Loucy (cell line): ENCODE results near the gene IREB2.

ENCODE experiments used
- H2AFZ ChIP-seq: fragments of 200-600 bp; sonication (generic); 2 replicates; pipeline ENCODE4 v1.6.0; 2016; ENCODE audit warnings: antibody characterized with exemption, mild to moderate bottlenecking, low read length, moderate library complexity
- H3F3A ChIP-seq: fragments of 200-600 bp; 2 replicates; pipeline ENCODE4 v1.6.0; 2016; ENCODE audit warnings: antibody characterized with exemption, low read depth, mild to moderate bottlenecking
- H3K27me3 ChIP-seq: fragments of 200-600 bp; sonication (generic); 2 replicates; pipeline ENCODE4 v1.6.1; 2014; ENCODE audit warnings: low read length, mild to moderate bottlenecking; ENCODE audit not compliant: insufficient read depth, poor library complexity, severe bottlenecking
- H3K36me3 ChIP-seq: fragments of 200-600 bp; sonication (generic); 2 replicates; pipeline ENCODE4 v1.6.1; 2016; ENCODE audit warnings: low read length; ENCODE audit not compliant: insufficient read depth
- H3K4me1 ChIP-seq: fragments of 200-600 bp; sonication (generic); 2 replicates; pipeline ENCODE4 v1.5.1; 2014; ENCODE audit warnings: low read length, mild to moderate bottlenecking; ENCODE audit not compliant: insufficient read depth, poor library complexity, severe bottlenecking
- H3K4me2 ChIP-seq: fragments of 200-600 bp; sonication (generic); 2 replicates; pipeline ENCODE4 v1.6.0; 2014; ENCODE audit warnings: antibody characterized with exemption, low read length, low read depth, mild to moderate bottlenecking; ENCODE audit not compliant: poor library complexity, severe bottlenecking
- H3K4me3 ChIP-seq: fragments of 200-600 bp; sonication (generic); 2 replicates; pipeline ENCODE4 v1.5.1; 2014; ENCODE audit warnings: low read length, mild to moderate bottlenecking, mixed read lengths; ENCODE audit not compliant: poor library complexity, severe bottlenecking
- H3K79me2 ChIP-seq: fragments of 200-600 bp; sonication (generic); 2 replicates; pipeline ENCODE4 v1.6.1; 2014; ENCODE audit warnings: low read length; ENCODE audit not compliant: insufficient read depth
- H3K9ac ChIP-seq: fragments of 200-600 bp; sonication (generic); 2 replicates; pipeline ENCODE4 v1.6.0; 2014; ENCODE audit warnings: mild to moderate bottlenecking, low read depth, low read length, moderate library complexity; ENCODE audit not compliant: poor library complexity, severe bottlenecking
- H3K9me2 ChIP-seq: fragments of 200-600 bp; sonication (generic); replicated peaks from 2 replicates; pipeline ENCODE4 v1.6.1; 2016; ENCODE audit warnings: low read depth, low read length, mixed read lengths
- H3K9me3 ChIP-seq: fragments of 200-600 bp; sonication (generic); 2 replicates; pipeline ENCODE4 v1.6.1; 2014; ENCODE audit warnings: mild to moderate bottlenecking, antibody characterized with exemption, low read length, low read depth; ENCODE audit not compliant: insufficient read depth
- H4K20me1 ChIP-seq: fragments of 200-600 bp; sonication (generic); 2 replicates; pipeline ENCODE4 v1.6.0; 2014; ENCODE audit warnings: antibody characterized with exemption, low read length, mild to moderate bottlenecking; ENCODE audit not compliant: insufficient read depth, poor library complexity, severe bottlenecking
- EZH2phosphoT487 ChIP-seq: fragments of 200-600 bp; IDR thresholded peaks from 2 replicates; pipeline ENCODE4 v1.6.1; 2018; ENCODE audit warnings: antibody characterized with exemption, mild to moderate bottlenecking, moderate library complexity, borderline replicate concordance
- TF ChIP-seq, protein P1 (sequence below): fragments of 200-600 bp; sonication (generic); conservative IDR thresholded peaks from 2 replicates; pipeline ENCODE4 v1.5.1; 2014; ENCODE audit warnings: mild to moderate bottlenecking, antibody characterized with exemption, low read length

Gene IREB2

DNA sequence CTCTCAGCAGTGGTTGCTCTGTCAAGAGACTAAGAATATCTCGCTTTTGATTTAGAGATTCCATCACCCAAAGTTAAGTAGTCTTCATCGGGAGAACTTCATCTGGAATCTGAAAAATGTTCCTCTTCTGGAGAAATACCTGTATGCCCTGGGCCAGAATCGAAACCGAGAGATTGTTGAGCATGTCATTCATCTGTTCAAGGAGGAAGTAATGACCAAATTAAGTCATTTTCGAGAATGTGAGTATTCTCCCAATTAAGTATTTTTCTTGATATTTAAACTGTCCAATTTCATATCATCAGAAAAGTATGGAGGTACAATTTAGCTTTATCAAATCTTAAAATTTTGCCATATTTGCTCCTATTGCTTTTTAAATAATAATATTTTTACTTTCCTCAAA lies 89.3 kb downstream of the IREB2 start:
- Histone ChIP-seq H3K27me3 (no peaks in the 10 kb centered on the region), H3K4me3 (no peak overlapping the region), H3K9ac (no peak overlapping the region), H3K4me2 (no peak overlapping the region), H4K20me1 (no peaks in the 10 kb centered on the region), H2AFZ (no peak overlapping the region), H3F3A (no peaks in the 10 kb centered on the region), H3K9me3 (no peaks in the 10 kb centered on the region), H3K36me3 (no peaks in the 10 kb centered on the region), H3K4me1 (no peaks in the 10 kb centered on the region), H3K79me2 (no peaks in the 10 kb centered on the region), H3K9me2 (no peaks in the 10 kb centered on the region)
- no peak for TF ChIP-seq EZH2phosphoT487
- TF ChIP-seq, protein P1, sequence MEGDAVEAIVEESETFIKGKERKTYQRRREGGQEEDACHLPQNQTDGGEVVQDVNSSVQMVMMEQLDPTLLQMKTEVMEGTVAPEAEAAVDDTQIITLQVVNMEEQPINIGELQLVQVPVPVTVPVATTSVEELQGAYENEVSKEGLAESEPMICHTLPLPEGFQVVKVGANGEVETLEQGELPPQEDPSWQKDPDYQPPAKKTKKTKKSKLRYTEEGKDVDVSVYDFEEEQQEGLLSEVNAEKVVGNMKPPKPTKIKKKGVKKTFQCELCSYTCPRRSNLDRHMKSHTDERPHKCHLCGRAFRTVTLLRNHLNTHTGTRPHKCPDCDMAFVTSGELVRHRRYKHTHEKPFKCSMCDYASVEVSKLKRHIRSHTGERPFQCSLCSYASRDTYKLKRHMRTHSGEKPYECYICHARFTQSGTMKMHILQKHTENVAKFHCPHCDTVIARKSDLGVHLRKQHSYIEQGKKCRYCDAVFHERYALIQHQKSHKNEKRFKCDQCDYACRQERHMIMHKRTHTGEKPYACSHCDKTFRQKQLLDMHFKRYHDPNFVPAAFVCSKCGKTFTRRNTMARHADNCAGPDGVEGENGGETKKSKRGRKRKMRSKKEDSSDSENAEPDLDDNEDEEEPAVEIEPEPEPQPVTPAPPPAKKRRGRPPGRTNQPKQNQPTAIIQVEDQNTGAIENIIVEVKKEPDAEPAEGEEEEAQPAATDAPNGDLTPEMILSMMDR: no peak

DNA sequence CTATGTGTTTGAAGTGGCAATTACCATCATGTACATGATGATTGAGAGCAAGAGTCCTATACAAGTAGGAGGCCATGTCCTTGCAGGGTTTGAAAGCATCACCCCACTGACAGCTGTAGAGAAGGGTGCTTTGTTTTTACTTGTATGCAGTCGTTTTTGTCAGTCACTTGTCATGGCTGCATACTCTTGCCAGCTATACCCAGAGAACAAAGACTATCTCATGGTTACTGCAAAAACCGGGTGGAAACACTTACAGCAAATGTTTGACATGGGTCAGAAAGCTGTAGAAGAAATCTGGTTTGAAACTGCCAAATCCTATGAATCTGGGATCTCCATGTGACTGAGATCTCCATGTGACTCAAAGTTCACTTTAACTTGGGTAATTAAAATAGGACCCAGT lies 95.3 kb downstream of the IREB2 start:
- Histone ChIP-seq H3K36me3 (no peaks in the 10 kb centered on the region), H3K4me1 (no peaks in the 10 kb centered on the region), H2AFZ (no peak overlapping the region), H3K9me3 (no peaks in the 10 kb centered on the region), H3K27me3 (no peaks in the 10 kb centered on the region), H3K9me2 (no peaks in the 10 kb centered on the region), H3K9ac (no peak overlapping the region), H3K79me2 (no peaks in the 10 kb centered on the region), H4K20me1 (no peaks in the 10 kb centered on the region), H3K4me2 (no peak overlapping the region), H3F3A (no peaks in the 10 kb centered on the region), H3K4me3 (no peak overlapping the region)
- TF ChIP-seq, protein P1: no peak
- TF ChIP-seq EZH2phosphoT487: no peak

DNA sequence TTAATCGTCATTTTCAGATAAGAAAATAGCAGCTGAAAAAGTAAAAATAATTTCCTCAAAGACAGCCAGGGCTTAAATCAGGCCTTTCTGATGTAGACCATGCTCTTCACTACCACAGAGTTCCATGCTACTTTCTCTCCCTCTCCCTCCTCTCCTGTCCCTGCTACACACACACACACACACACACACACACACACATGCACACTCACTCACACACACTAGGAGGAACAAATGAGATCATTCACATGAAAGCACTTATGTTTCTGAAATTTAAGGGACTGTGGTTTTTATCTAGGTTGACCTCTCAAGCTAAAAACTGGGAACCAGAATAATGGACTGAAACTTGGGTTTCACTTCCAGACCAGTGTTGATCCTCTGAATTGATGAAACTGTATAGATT lies 98.1 kb downstream of the IREB2 start:
- peaks cover 7% of the 10 kb centered on the region for H3K4me1 ChIP-seq
- H3K4me3 ChIP-seq: no peak overlapping the region
- H3K4me2 ChIP-seq: no peak overlapping the region
- no peaks in the 10 kb centered on the region for H3K27me3 ChIP-seq
- H3F3A ChIP-seq: no peaks in the 10 kb centered on the region
- no peak for TF ChIP-seq EZH2phosphoT487
- TF ChIP-seq, protein P1: no peak
- H3K9me2 ChIP-seq: no peaks in the 10 kb centered on the region
- peaks cover 4% of the 10 kb centered on the region for H4K20me1 ChIP-seq
- H3K9ac ChIP-seq: no peak overlapping the region
- H2AFZ ChIP-seq: no peak overlapping the region
- H3K9me3 ChIP-seq: no peaks in the 10 kb centered on the region
- H3K79me2 ChIP-seq: peaks cover 11% of the 10 kb centered on the region
- H3K36me3 ChIP-seq: no peaks in the 10 kb centered on the region
